Ishikawa (cell line): Measurements from ENCODE around the gene C1orf210.

Experiments
- CEBPB ChIP-seq: IDR thresholded peaks from 2 replicates; pipeline ENCODE4 v1.6.1; 2012
- CREB1 ChIP-seq: IDR thresholded peaks from 2 replicates; pipeline ENCODE4 v1.6.1; 2012; ENCODE audit warnings: low read depth
- EGR1 ChIP-seq: IDR thresholded peaks from 2 replicates; pipeline ENCODE4 v1.6.1; 2012
- EP300 ChIP-seq: IDR thresholded peaks from 2 replicates; pipeline ENCODE4 v1.6.1; 2012; ENCODE audit warnings: borderline replicate concordance
- FOXM1 ChIP-seq: IDR thresholded peaks from 2 replicates; pipeline ENCODE4 v1.6.1; 2012; ENCODE audit warnings: low read depth, borderline replicate concordance
- NFIC ChIP-seq: IDR thresholded peaks from 2 replicates; pipeline ENCODE4 v1.6.1; 2012
- RAD21 ChIP-seq: IDR thresholded peaks from 2 replicates; pipeline ENCODE4 v1.6.1; 2012; ENCODE audit warnings: low read depth
- TAF1 ChIP-seq: IDR thresholded peaks from 2 replicates; pipeline ENCODE4 v1.6.1; 2012; ENCODE audit warnings: low read depth, mild to moderate bottlenecking
- TCF12 ChIP-seq: IDR thresholded peaks from 2 replicates; pipeline ENCODE4 v1.6.1; 2012; ENCODE audit warnings: low read depth
- TEAD4 ChIP-seq: IDR thresholded peaks from 2 replicates; pipeline ENCODE4 v1.6.1; 2012
- YY1 ChIP-seq: IDR thresholded peaks from 2 replicates; pipeline ENCODE4 v1.6.1; 2012; ENCODE audit warnings: low read depth
- TF ChIP-seq, protein P1 (sequence below): IDR thresholded peaks from 2 replicates; pipeline ENCODE4 v1.6.1; 2012; ENCODE audit warnings: low read depth, mild to moderate bottlenecking
- TF ChIP-seq, protein P2 (sequence below): IDR thresholded peaks from 2 replicates; pipeline ENCODE4 v1.6.1; 2012

DNA sequence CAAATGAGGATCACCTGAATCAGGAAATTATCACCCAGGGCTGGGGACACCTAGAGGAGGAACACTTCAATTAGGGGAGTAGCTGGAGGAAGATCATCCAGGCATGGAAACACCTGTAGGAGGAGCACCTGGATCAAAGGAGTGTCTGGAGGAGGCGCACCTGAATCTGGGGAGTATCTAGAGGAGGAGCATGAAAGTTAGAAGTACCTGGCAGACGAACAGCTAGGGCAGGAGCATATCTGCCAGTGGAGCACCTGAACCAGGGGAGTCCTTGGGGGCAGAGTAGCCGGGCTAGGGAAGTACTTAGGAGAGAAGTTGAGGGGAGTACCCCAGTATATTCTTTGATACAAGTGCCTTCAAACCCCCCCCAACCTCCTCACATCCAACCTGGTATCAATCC lies 1.3 kb downstream of the C1orf210 start:
- no peak for TF ChIP-seq CREB1
- no peak for TF ChIP-seq FOXM1
- TF ChIP-seq TAF1 = no peak
- no peak for TF ChIP-seq NFIC
- TF ChIP-seq, protein P1, sequence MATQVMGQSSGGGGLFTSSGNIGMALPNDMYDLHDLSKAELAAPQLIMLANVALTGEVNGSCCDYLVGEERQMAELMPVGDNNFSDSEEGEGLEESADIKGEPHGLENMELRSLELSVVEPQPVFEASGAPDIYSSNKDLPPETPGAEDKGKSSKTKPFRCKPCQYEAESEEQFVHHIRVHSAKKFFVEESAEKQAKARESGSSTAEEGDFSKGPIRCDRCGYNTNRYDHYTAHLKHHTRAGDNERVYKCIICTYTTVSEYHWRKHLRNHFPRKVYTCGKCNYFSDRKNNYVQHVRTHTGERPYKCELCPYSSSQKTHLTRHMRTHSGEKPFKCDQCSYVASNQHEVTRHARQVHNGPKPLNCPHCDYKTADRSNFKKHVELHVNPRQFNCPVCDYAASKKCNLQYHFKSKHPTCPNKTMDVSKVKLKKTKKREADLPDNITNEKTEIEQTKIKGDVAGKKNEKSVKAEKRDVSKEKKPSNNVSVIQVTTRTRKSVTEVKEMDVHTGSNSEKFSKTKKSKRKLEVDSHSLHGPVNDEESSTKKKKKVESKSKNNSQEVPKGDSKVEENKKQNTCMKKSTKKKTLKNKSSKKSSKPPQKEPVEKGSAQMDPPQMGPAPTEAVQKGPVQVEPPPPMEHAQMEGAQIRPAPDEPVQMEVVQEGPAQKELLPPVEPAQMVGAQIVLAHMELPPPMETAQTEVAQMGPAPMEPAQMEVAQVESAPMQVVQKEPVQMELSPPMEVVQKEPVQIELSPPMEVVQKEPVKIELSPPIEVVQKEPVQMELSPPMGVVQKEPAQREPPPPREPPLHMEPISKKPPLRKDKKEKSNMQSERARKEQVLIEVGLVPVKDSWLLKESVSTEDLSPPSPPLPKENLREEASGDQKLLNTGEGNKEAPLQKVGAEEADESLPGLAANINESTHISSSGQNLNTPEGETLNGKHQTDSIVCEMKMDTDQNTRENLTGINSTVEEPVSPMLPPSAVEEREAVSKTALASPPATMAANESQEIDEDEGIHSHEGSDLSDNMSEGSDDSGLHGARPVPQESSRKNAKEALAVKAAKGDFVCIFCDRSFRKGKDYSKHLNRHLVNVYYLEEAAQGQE = no peak
- TF ChIP-seq, protein P2, sequence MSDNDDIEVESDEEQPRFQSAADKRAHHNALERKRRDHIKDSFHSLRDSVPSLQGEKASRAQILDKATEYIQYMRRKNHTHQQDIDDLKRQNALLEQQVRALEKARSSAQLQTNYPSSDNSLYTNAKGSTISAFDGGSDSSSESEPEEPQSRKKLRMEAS = no peak
- no peak for TF ChIP-seq RAD21
- TF ChIP-seq TEAD4 = no peak
- TF ChIP-seq EGR1 = no peak
- TF ChIP-seq CEBPB = no peak
- no peak for TF ChIP-seq YY1
- TF ChIP-seq EP300 = no peak
- TF ChIP-seq TCF12 = no peak
